HepG2 (cell line): ENCODE measurements around the gene ST14. TPM values are rescaled to one million over a fixed set of nuclear protein-coding genes. Genes with fewer than 3 reads are reported as not detected.

Source experiments
- BRCA1 ChIP-seq: sonication (generic); formaldehyde crosslinking; IDR thresholded peaks from 2 replicates; pipeline ENCODE4 v1.4.0; 2020; ENCODE audit warnings: missing genetic modification reagents
- CEBPB ChIP-seq: IDR thresholded peaks from 2 replicates; pipeline ENCODE4 v1.6.1; 2011; ENCODE audit warnings: low read depth, low read length, improper control_type of control experiment, borderline replicate concordance
- GPBP1L1 ChIP-seq: sonication (generic); formaldehyde crosslinking; IDR thresholded peaks from 2 replicates; pipeline ENCODE4 v1.5.0; 2020; ENCODE audit warnings: mild to moderate bottlenecking, missing genetic modification reagents
- IRF1 ChIP-seq: sonication (generic); formaldehyde crosslinking; IDR thresholded peaks from 2 replicates; pipeline ENCODE4 v1.4.0; 2020; ENCODE audit warnings: low read depth, mild to moderate bottlenecking, missing genetic modification reagents
- MED8 ChIP-seq: sonication (generic); formaldehyde crosslinking; IDR thresholded peaks from 2 replicates; pipeline ENCODE4 v1.8.1; 2023; ENCODE audit warnings: mild to moderate bottlenecking, missing genetic modification reagents; ENCODE audit not compliant: insufficient replicate concordance
- NFE2L1 ChIP-seq: sonication (generic); formaldehyde crosslinking; IDR thresholded peaks from 2 replicates; pipeline ENCODE4 v1.4.0; 2020; ENCODE audit warnings: missing genetic modification reagents, mild to moderate bottlenecking, borderline replicate concordance
- PLRG1 ChIP-seq: fragments of 450-650 bp; conservative IDR thresholded peaks from 2 replicates; pipeline ENCODE4 v1.6.1; 2016
- RFXAP ChIP-seq: sonication (generic); formaldehyde crosslinking; IDR thresholded peaks from 2 replicates; pipeline ENCODE4 v1.4.0; 2020; ENCODE audit warnings: missing genetic modification reagents, borderline replicate concordance
- SAFB2 ChIP-seq: sonication (generic); formaldehyde crosslinking; IDR thresholded peaks from 2 replicates; pipeline ENCODE4 v1.5.1; 2020; ENCODE audit warnings: missing genetic modification reagents, low read depth, mild to moderate bottlenecking, borderline replicate concordance
- SKI ChIP-seq: fragments of 450-650 bp; IDR thresholded peaks from one replicate; pipeline ENCODE4 v1.6.1; 2018; ENCODE audit warnings: mild to moderate bottlenecking; ENCODE audit not compliant: partially characterized antibody
- TOE1 ChIP-seq: sonication (generic); formaldehyde crosslinking; IDR thresholded peaks from 2 replicates; pipeline ENCODE4 v1.4.0; 2020; ENCODE audit warnings: mild to moderate bottlenecking, missing genetic modification reagents
- ZBTB43 ChIP-seq: sonication (generic); formaldehyde crosslinking; conservative IDR thresholded peaks from 2 replicates; pipeline ENCODE4 v1.4.0; 2020; ENCODE audit warnings: missing genetic modification reagents
- ZHX2 ChIP-seq, 2 experiments: sonication (generic) in 1 of 2; formaldehyde crosslinking in 1 of 2; IDR thresholded peaks; 2 replicates each; pipeline versions ENCODE4 v1.6.1 to v1.9.0; 2014 to 2022; ENCODE audit warnings: antibody characterized with exemption in 1 of 2, borderline replicate concordance in 1 of 2, inconsistent platforms in 1 of 2, low read depth in 1 of 2, missing genetic modification reagents in 1 of 2
- ZNF17 ChIP-seq: sonication (generic); formaldehyde crosslinking; IDR thresholded peaks from 2 replicates; pipeline ENCODE4 v1.5.0; 2020; ENCODE audit warnings: mild to moderate bottlenecking, missing genetic modification reagents
- ZNF274 ChIP-seq: sonication (generic); formaldehyde crosslinking; IDR thresholded peaks from 2 replicates; pipeline ENCODE4 v1.5.1; 2020; ENCODE audit warnings: mild to moderate bottlenecking, missing genetic modification reagents
- ZNF317 ChIP-seq: sonication (generic); formaldehyde crosslinking; IDR thresholded peaks from 2 replicates; pipeline ENCODE4 v1.5.0; 2020; ENCODE audit warnings: mild to moderate bottlenecking, missing genetic modification reagents
- ZNF670 ChIP-seq: sonication (generic); formaldehyde crosslinking; IDR thresholded peaks from 2 replicates; pipeline ENCODE4 v1.8.0; 2022; ENCODE audit warnings: mild to moderate bottlenecking, missing genetic modification reagents, borderline replicate concordance
- ZNF724P ChIP-seq: sonication (generic); formaldehyde crosslinking; IDR thresholded peaks from 2 replicates; pipeline ENCODE4 v1.8.0; 2022; ENCODE audit warnings: missing genetic modification reagents, borderline replicate concordance
- ZNF773 ChIP-seq: sonication (generic); formaldehyde crosslinking; IDR thresholded peaks from 2 replicates; pipeline ENCODE4 v1.4.0; 2020; ENCODE audit warnings: missing genetic modification reagents, borderline replicate concordance
- polyA plus RNA-seq, 8 experiments: library from polyadenylated mRNA; depleted of rRNA in 3 of 8; stranded (reverse) in 7 of 8; unstranded in 1 of 8; fragments of >200 nt; fragmentation: Illumina TruSeq in 4 of 8; extraction: Trizol in 4 of 8; gene quantifications; 2 replicates each; pipeline versions ENCODE4 v1.2.1 to v1.2.3, GENCODE V29; 2011 to 2016; ENCODE audit warnings: low read depth in 4 of 8, missing spikeins in 1 of 8, mixed read lengths in 1 of 8; ENCODE audit not compliant: insufficient read depth in 1 of 8
- total RNA-seq, 5 experiments: library from RNA; depleted of rRNA; stranded (reverse); fragments of >200 nt; fragmentation: Illumina TruSeq; extraction: Trizol; gene quantifications; 2 replicates each; pipeline ENCODE4 v1.2.3, GENCODE V29; 2016; ENCODE audit warnings: low read depth in 1 of 5
- TF ChIP-seq, protein P1 (sequence below): sonication (generic); formaldehyde crosslinking; IDR thresholded peaks from 2 replicates; pipeline ENCODE4 v1.5.0; 2020; ENCODE audit warnings: missing genetic modification reagents

Gene ST14
- total and polyA plus RNA-seq, 2 of the 13 experiments (the other 11 are each of a cell fraction or from before 2014, with no cell fraction given) = 0.88 to 1.4 TPM

DNA sequence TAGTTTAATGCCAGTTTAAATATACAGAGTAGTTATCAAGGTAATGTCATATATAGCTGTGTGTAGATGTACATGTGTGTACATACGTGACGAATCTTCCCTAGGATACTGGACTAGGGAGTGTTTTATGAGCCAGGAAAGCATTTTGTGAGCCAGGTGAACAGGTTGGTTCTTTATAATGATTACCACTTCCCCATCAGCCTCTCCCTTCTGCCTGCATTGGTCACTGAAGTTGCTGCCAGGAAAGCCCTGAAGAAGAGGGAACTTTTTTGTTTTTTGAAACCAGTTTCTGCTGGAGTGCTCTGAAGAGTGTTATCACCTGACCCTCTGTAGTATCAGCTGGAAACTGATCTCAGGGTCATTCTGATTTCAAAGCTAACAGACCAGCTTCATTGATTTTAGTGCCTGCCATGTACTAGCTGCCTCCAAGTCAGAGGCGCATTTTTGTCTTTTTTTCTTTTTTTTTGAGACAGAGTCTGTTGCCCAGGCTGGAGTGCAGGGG is 14.2 kb upstream of the ST14 start (continued):
- TF ChIP-seq ZHX2 (IDR thresholded peaks at IDR 0.05; ENCODE audit: low read depth) (0 out of 2 replicates have a peak, but pooled peaks have one; percentile 6), ZHX2 (CRISPR knock-in tag; IDR thresholded peaks at IDR 0.05; ENCODE audit: borderline replicate concordance) (no peak), ZNF670 (no peak), TOE1 (CRISPR knock-in tag) (no peak), ZBTB43 (CRISPR knock-in tag) (no peak), NFE2L1 (CRISPR knock-in tag) (no peak), CEBPB (no peak), BRCA1 (CRISPR knock-in tag) (no peak), GPBP1L1 (CRISPR knock-in tag) (no peak), ZNF317 (CRISPR knock-in tag) (0 out of 2 replicates have a peak, but pooled peaks have one; percentile 33), SKI (no peak), RFXAP (CRISPR knock-in tag) (no peak), ZNF773 (CRISPR knock-in tag) (no peak), IRF1 (CRISPR knock-in tag) (no peak), SAFB2 (CRISPR knock-in tag) (no peak), ZNF274 (CRISPR knock-in tag) (no peak), PLRG1 (no peak), ZNF724P (CRISPR knock-in tag) (no peak), MED8 (CRISPR knock-in tag) (no peak), ZNF17 (CRISPR knock-in tag) (no peak)
- TF ChIP-seq, protein P1, sequence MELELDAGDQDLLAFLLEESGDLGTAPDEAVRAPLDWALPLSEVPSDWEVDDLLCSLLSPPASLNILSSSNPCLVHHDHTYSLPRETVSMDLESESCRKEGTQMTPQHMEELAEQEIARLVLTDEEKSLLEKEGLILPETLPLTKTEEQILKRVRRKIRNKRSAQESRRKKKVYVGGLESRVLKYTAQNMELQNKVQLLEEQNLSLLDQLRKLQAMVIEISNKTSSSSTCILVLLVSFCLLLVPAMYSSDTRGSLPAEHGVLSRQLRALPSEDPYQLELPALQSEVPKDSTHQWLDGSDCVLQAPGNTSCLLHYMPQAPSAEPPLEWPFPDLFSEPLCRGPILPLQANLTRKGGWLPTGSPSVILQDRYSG (CRISPR knock-in tag) = no peak
